ENCODE data around the gene MYRFL. TPM values are rescaled to one million over a fixed set of nuclear protein-coding genes. Genes with fewer than 3 reads are reported as not detected.
"Not testable (repeated sequence)": the region's sequence is repeated elsewhere in the genome, so short reads cannot be mapped to it uniquely, and the experiment has no call there.

Gene MYRFL
- total and polyA plus RNA-seq, 11 donors, result 0.13 to 0.96 (median 0.44) TPM; not detected in 2

- TF ChIP-seq CTCF (IDR thresholded peaks at IDR 0.05), result no peak
- no peak for TF ChIP-seq POLR2A (IDR thresholded peaks at IDR 0.05)
- ATAC-seq (no peak), DNase-seq (no peak)
- Histone ChIP-seq H3K27me3 (no peaks in the 10 kb centered on the region), H3K4me1 (no peaks in the 10 kb centered on the region), H3K4me3 (no peak overlapping the region), H3K36me3 (peaks cover 0 to 20% (median 6%) of the 10 kb centered on the region in 9 donors), H3K9me3 (peaks cover 0 to 38% (median 15%) of the 10 kb centered on the region in 12 donors), H3K27ac (no peak overlapping the region)
- WGBS, 4 donors, result 75 to 85% (median 80%) methylated on average over 2 of the region's 2 CpGs
- intact Hi-C loops (cut with DNase I), result no loop called here
These were observed 32.5 kb upstream of the MYRFL start for GRCh38 chr12:69792533-69792932.

DNA sequence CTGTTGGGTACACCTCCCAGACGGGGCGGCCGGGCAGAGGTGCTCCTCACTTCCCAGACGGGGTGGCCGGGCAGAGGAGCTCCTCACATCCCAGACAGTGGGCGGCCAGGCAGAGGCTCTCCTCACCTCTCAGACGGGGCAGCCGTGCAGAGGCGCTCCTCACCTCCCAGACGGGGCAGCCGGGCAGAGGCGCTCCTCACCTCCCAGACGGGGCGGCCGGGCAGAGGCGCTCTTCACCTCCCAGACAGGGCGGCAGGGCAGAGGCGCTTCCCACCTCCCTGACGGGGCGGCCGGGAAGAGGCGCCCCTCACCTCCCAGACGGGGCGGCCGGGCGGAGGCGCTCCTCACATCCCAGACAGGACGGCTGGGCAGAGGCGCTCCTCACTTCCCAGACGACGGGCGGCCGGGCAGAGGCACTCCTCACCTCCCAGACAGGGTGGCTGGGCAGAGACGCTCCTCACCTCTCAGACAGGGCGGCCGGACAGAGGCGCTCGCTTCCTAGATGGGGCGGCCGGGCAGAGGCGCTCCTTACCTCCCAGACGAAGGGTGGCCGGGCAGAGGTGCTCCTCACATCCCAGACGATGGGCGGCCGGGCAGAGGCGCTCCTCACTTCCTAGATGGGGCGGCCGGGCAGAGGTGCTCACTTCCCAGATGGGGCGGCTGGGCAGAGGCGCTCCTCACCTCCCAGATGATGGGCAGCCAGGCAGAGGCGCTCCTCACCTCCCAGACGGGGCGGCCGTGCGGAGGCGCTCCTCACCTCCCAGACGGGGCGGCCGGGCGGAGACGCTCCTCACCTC lies 17.7 kb upstream of the MYRFL start:
- intact Hi-C loops (cut with DNase I); H3K9me3 ChIP-seq; H3K27ac ChIP-seq; H3K4me1 ChIP-seq; H3K36me3 ChIP-seq; ATAC-seq; H3K27me3 ChIP-seq; H3K4me3 ChIP-seq: not testable (repeated sequence)
- DNase-seq, result peak in 1 of 5 donors; percentile 56
- WGBS, 4 donors, result 94 to 96% (median 96%) methylated on average over 40 to 62 of the region's 62 CpGs

GRCh38 chr12:69810870-69811498 lies 14.0 kb upstream of the MYRFL start:
- no peaks in the 10 kb centered on the region for H3K27me3 ChIP-seq
- H3K4me1 ChIP-seq, result no peaks in the 10 kb centered on the region
- no peak overlapping the region for H3K27ac ChIP-seq
- H3K4me3 ChIP-seq, result no peak overlapping the region
- 66 to 94% (median 71%) methylated on average over 4 of the region's 4 CpGs for WGBS, 4 donors
- intact Hi-C loops (cut with DNase I), result no loop called here
- no peak for TF ChIP-seq POLR2A (IDR thresholded peaks at IDR 0.05)
- no peak for TF ChIP-seq CTCF (IDR thresholded peaks at IDR 0.05)
- peaks cover 0 to 8% (median 0%) of the 10 kb centered on the region in 12 donors for H3K9me3 ChIP-seq
- no peak for DNase-seq
- peaks cover 0 to 7% (median under 1%) of the 10 kb centered on the region in 9 donors for H3K36me3 ChIP-seq
- no peak for ATAC-seq

DNA sequence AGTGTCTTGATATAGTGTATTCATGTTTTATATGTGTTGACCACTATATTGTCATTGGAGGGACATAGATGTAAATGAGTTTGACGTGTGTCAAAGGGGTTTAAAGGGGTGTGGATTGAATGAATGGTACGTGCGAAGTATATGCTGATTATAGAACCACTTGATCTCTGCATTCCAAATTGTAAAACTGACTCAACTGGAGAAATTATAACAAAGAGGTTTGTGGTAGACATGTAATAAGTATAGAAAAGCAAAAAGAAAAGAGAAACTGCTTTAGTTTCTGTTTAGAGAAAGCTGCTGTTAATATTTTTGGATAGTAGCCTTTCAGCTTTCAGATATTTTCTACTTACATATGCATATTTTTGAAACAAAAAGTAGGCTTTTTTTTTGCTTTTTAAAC lies 8.9 kb upstream of the MYRFL start:
- H3K9me3 ChIP-seq, result peaks cover 0 to under 1% (median 0%) of the 10 kb centered on the region in 12 donors
- H3K27me3 ChIP-seq, result no peaks in the 10 kb centered on the region
- H3K36me3 ChIP-seq, result peaks cover 0 to 8% (median 0%) of the 10 kb centered on the region in 9 donors
- H3K4me3 ChIP-seq, result no peak overlapping the region
- TF ChIP-seq CTCF (IDR thresholded peaks at IDR 0.05), result no peak
- intact Hi-C loops (cut with DNase I), result no loop called here
- DNase-seq (no peak), ATAC-seq (no peak)
- H3K27ac ChIP-seq, result no peak overlapping the region
- H3K4me1 ChIP-seq, result peaks cover 0 to 5% (median 0%) of the 10 kb centered on the region in 12 donors
- WGBS, 4 donors, result 78 to 90% (median 85%) methylated on average over 3 of the region's 3 CpGs
